ENCODE measurements around the gene MSRB3. TPM values are rescaled to one million over a fixed set of nuclear protein-coding genes. Genes with fewer than 3 reads are reported as not detected.

Gene MSRB3
- not detected in 2 replicates for total RNA-seq

GRCh38 chr12:65278576-65279368 lies at the start of gene MSRB3:
Gene MSRB3 (plus strand): TSS chr12:65278683. CDS start chr12:65308580, 29,897 bp downstream.
- H3K27me3 Mint-ChIP-seq: peaks cover 40% of the 10 kb centered on the region
- CTCF ChIA-PET: no interaction called here
- peak; percentile 54 for ATAC-seq (ENCODE audit: low read depth)

GRCh38 chr12:65229441-65229840 lies 49.0 kb upstream of the MSRB3 start:
- TF ChIP-seq CTCF (IDR thresholded peaks at IDR 0.05): no peak
- peaks cover 13% of the 10 kb centered on the region for H3K4me1 Mint-ChIP-seq
- H3K27ac Mint-ChIP-seq: no peak overlapping the region
- ATAC-seq (ENCODE audit: low read depth) (no peak), DNase-seq (no peak)
- H3K9me3 Mint-ChIP-seq: peaks cover 10% of the 10 kb centered on the region
- no peak overlapping the region for H3K4me3 Mint-ChIP-seq
- CTCF ChIA-PET: no interaction called here
- intact Hi-C loops (cut with micrococcal nuclease): no loop called here
- no peaks in the 10 kb centered on the region for H3K27me3 Mint-ChIP-seq
- POLR2A ChIA-PET: no interaction called here
- peaks cover 54% of the 10 kb centered on the region for H3K36me3 Mint-ChIP-seq (ENCODE audit: low read depth)

More at GRCh38 chr12:65278576-65279368, at the start of gene MSRB3:
- peak; percentile 30 for DNase-seq
- H3K4me3 Mint-ChIP-seq: peak within 1 kb of the TSS; percentile 76
- POLR2A ChIA-PET: no interaction called here
- no peak for TF ChIP-seq CTCF (IDR thresholded peaks at IDR 0.05)
- intact Hi-C loops (cut with micrococcal nuclease): no loop called here
- H3K27ac Mint-ChIP-seq: no peak within 1 kb of the TSS
- peaks cover 12% of the 10 kb centered on the region for H3K4me1 Mint-ChIP-seq
- H3K36me3 Mint-ChIP-seq (ENCODE audit: low read depth): no peaks in the 10 kb centered on the region
- no peaks in the 10 kb centered on the region for H3K9me3 Mint-ChIP-seq

GRCh38 chr12:65232476-65233077 lies 45.9 kb upstream of the MSRB3 start:
- DNase-seq: no peak
- intact Hi-C loops (cut with micrococcal nuclease): loop anchor here (1.0 to 2.0 kb wide), 5 partner anchors 63 to 436 kb away; partner anchors contain the start of genes LEMD3 and WIF1
- Mint-ChIP-seq H3K27ac (peak overlapping the region; percentile 64), H3K9me3 (peaks cover 9% of the 10 kb centered on the region), H3K4me1 (peaks cover 9% of the 10 kb centered on the region), H3K27me3 (no peaks in the 10 kb centered on the region), H3K36me3 (ENCODE audit: low read depth) (peaks cover 27% of the 10 kb centered on the region), H3K4me3 (no peak overlapping the region)
- TF ChIP-seq CTCF (IDR thresholded peaks at IDR 0.05): no peak
- ATAC-seq (ENCODE audit: low read depth): peak; percentile 37
- POLR2A ChIA-PET: interaction anchor here (3.0 kb wide), 1 partner anchor 63 kb away, joined by 12 read pairs; the partner anchor contains the start of gene LEMD3
- CTCF ChIA-PET: interaction anchor here (0.7 to 4.0 kb wide), 13 partner anchors 9 to 1626 kb away, joined by 3 to 61 read pairs (median 5); partner anchors contain the start of gene LEMD3

- POLR2A ChIA-PET: no interaction called here
- no peak for TF ChIP-seq CTCF (IDR thresholded peaks at IDR 0.05)
- no peak for DNase-seq
- H3K27ac Mint-ChIP-seq: no peak overlapping the region
- no peak overlapping the region for H3K4me3 Mint-ChIP-seq
- peaks cover 5% of the 10 kb centered on the region for H3K4me1 Mint-ChIP-seq
- no peaks in the 10 kb centered on the region for H3K9me3 Mint-ChIP-seq
- intact Hi-C loops (cut with micrococcal nuclease): no loop called here
- no peak for ATAC-seq (ENCODE audit: low read depth)
- CTCF ChIA-PET: no interaction called here
- H3K27me3 Mint-ChIP-seq: no peaks in the 10 kb centered on the region
- H3K36me3 Mint-ChIP-seq (ENCODE audit: low read depth): peaks cover 26% of the 10 kb centered on the region
These were observed 41.3 kb upstream of the MSRB3 start for GRCh38 chr12:65237153-65237552.

GRCh38 chr12:65238609-65239008 lies 39.9 kb upstream of the MSRB3 start:
- no peak for TF ChIP-seq CTCF (IDR thresholded peaks at IDR 0.05)
- POLR2A ChIA-PET: no interaction called here
- intact Hi-C loops (cut with micrococcal nuclease): no loop called here

More at GRCh38 chr12:65238609-65239008, 39.9 kb upstream of the MSRB3 start:
- CTCF ChIA-PET: no interaction called here
- Mint-ChIP-seq H3K4me3 (no peak overlapping the region), H3K27me3 (no peaks in the 10 kb centered on the region), H3K27ac (no peak overlapping the region), H3K36me3 (ENCODE audit: low read depth) (peaks cover 39% of the 10 kb centered on the region), H3K9me3 (no peaks in the 10 kb centered on the region), H3K4me1 (no peaks in the 10 kb centered on the region)
- DNase-seq: no peak
- no peak for ATAC-seq (ENCODE audit: low read depth)

Measured in activated B cell treated with CpG ODN at 0.5 μM for 24 hours (primary cell).